GM23338 (cell line): ENCODE measurements around the gene FOXA2. TPM values are rescaled to one million over a fixed set of nuclear protein-coding genes. Genes with fewer than 3 reads are reported as not detected.
A peak's percentile ranks its signal among the peaks of the same experiment; 100 is the strongest.

ENCODE experiments used
- ATAC-seq: fragments of 200-7000 bp; cut with Tn5 transposase; 3 replicates; pipeline ENCODE4 v1.9.1; 2020
- DNase-seq: peaks from one replicate; pipeline ENCODE4 v3.0.0-alpha.2; 2015; ENCODE audit warnings: low spot score
- H2AFZ ChIP-seq: fragments of 200-600 bp; sonication (generic); 2 replicates; pipeline ENCODE4 v1.8.0; 2016; ENCODE audit warnings: antibody characterized with exemption, mild to moderate bottlenecking, moderate library complexity
- H3F3A ChIP-seq: fragments of 200-600 bp; sonication (generic); replicated peaks from 2 replicates; pipeline ENCODE4 v1.8.0; 2017; ENCODE audit warnings: antibody characterized with exemption, mixed run types, low read depth
- H3K27ac ChIP-seq: fragments of 200-600 bp; sonication (generic); 2 replicates; pipeline ENCODE4 v1.6.1; 2016; ENCODE audit warnings: low read depth
- H3K27me3 ChIP-seq: fragments of 200-600 bp; sonication (generic); 2 replicates; pipeline ENCODE4 v1.8.0; 2016; ENCODE audit warnings: mild to moderate bottlenecking, mixed run types, moderate library complexity; ENCODE audit not compliant: insufficient read depth
- H3K36me3 ChIP-seq: fragments of 200-600 bp; sonication (generic); 2 replicates; pipeline ENCODE4 v1.8.0; 2016; ENCODE audit warnings: mild to moderate bottlenecking; ENCODE audit not compliant: insufficient read depth
- H3K4me1 ChIP-seq: fragments of 200-600 bp; sonication (generic); 2 replicates; pipeline ENCODE4 v1.8.0; 2016; ENCODE audit warnings: mild to moderate bottlenecking, moderate library complexity; ENCODE audit not compliant: insufficient read depth
- H3K4me2 ChIP-seq: fragments of 200-600 bp; sonication (generic); 2 replicates; pipeline ENCODE4 v1.7.1; 2017; ENCODE audit warnings: mixed run types
- H3K4me3 ChIP-seq: fragments of 200-600 bp; sonication (generic); 2 replicates; pipeline ENCODE4 v1.6.1; 2016; ENCODE audit warnings: mixed run types
- H3K79me2 ChIP-seq: fragments of 200-600 bp; sonication (generic); replicated peaks from 2 replicates; pipeline ENCODE4 v1.8.0; 2017; ENCODE audit warnings: mild to moderate bottlenecking; ENCODE audit not compliant: insufficient read depth
- H3K9me2 ChIP-seq: fragments of 200-600 bp; sonication (generic); 2 replicates; pipeline ENCODE4 v1.8.0; 2017; ENCODE audit not compliant: insufficient read depth
- H4K20me1 ChIP-seq: fragments of 200-600 bp; sonication (generic); replicated peaks from 2 replicates; pipeline ENCODE4 v1.8.0; 2017; ENCODE audit warnings: mild to moderate bottlenecking; ENCODE audit not compliant: insufficient read depth
- H3K27ac Mint-ChIP-seq: 2 replicates; pipeline ENCODE4 v1.8.0; 2020; ENCODE audit warnings: inconsistent platforms, mild to moderate bottlenecking, moderate library complexity, mixed read lengths
- H3K27me3 Mint-ChIP-seq: 3 replicates; pipeline ENCODE4 v1.8.0; 2022; ENCODE audit warnings: low read depth, mild to moderate bottlenecking, moderate library complexity, mixed read lengths, inconsistent platforms; ENCODE audit not compliant: insufficient read depth, poor library complexity
- H3K36me3 Mint-ChIP-seq: 3 replicates; pipeline ENCODE4 v1.8.0; 2021; ENCODE audit warnings: low read depth, mild to moderate bottlenecking, inconsistent platforms, moderate library complexity, mixed read lengths
- H3K4me1 Mint-ChIP-seq: 3 replicates; pipeline ENCODE4 v1.8.0; 2020; ENCODE audit warnings: mild to moderate bottlenecking, inconsistent platforms, mixed read lengths
- H3K4me3 Mint-ChIP-seq: 3 replicates; pipeline ENCODE4 v1.8.0; 2021; ENCODE audit warnings: moderate library complexity, mild to moderate bottlenecking, inconsistent platforms, mixed read lengths
- H3K9me3 Mint-ChIP-seq: 3 replicates; pipeline ENCODE4 v1.8.0; 2020; ENCODE audit warnings: moderate library complexity, mild to moderate bottlenecking, inconsistent platforms, mixed read lengths
- EZH2 ChIP-seq: fragments of 200-600 bp; sonication (generic); IDR thresholded peaks from one replicate; pipeline ENCODE4 v1.8.0; 2017; ENCODE audit warnings: antibody characterized with exemption, mild to moderate bottlenecking, low read depth; ENCODE audit not compliant: unreplicated experiment
- EZH2phosphoT487 ChIP-seq: fragments of 200-600 bp; sonication (generic); IDR thresholded peaks from one replicate; pipeline ENCODE4 v1.8.1; 2018; ENCODE audit warnings: antibody characterized with exemption; ENCODE audit not compliant: unreplicated experiment
- NANOG ChIP-seq: IDR thresholded peaks from 2 replicates; pipeline ENCODE4 v1.6.1; 2016; ENCODE audit warnings: antibody characterized with exemption, borderline replicate concordance
- ZNF331 ChIP-seq: fragments of 250-450 bp; sonication (Bioruptor Pico); IDR thresholded peaks from 2 replicates; pipeline ENCODE4 v1.5.0; 2020; ENCODE audit warnings: low read depth, mild to moderate bottlenecking, moderate library complexity
- polyA plus RNA-seq: library from polyadenylated mRNA; unstranded; fragments of >200 nt; fragmentation: Nextera tagmentation; extraction: Ambion mirVana; gene quantifications from 2 replicates; pipeline ENCODE4 v1.2.1, GENCODE V29; 2016
- total RNA-seq: library from RNA; depleted of rRNA; stranded (reverse); fragments of >200 nt; shearing (Covaris generic); gene quantifications from 2 replicates; pipeline ENCODE4 v1.2.3, GENCODE V29; 2014
- TF ChIP-seq, protein P1 (sequence below): fragments of 250-450 bp; sonication (Bioruptor Pico); IDR thresholded peaks from 2 replicates; pipeline ENCODE4 v1.5.0; 2020; ENCODE audit warnings: mild to moderate bottlenecking, moderate library complexity
- TF ChIP-seq, protein P2 (sequence below): IDR thresholded peaks from 2 replicates; pipeline ENCODE4 v1.6.1; 2016; ENCODE audit warnings: antibody characterized with exemption
- TF ChIP-seq, protein P3 (sequence below): IDR thresholded peaks from one replicate; pipeline ENCODE4 v1.6.1; 2018; ENCODE audit warnings: antibody characterized with exemption; ENCODE audit not compliant: unreplicated experiment

Gene FOXA2
- total and polyA plus RNA-seq, 2 experiments from 2014 or later = not detected

DNA sequence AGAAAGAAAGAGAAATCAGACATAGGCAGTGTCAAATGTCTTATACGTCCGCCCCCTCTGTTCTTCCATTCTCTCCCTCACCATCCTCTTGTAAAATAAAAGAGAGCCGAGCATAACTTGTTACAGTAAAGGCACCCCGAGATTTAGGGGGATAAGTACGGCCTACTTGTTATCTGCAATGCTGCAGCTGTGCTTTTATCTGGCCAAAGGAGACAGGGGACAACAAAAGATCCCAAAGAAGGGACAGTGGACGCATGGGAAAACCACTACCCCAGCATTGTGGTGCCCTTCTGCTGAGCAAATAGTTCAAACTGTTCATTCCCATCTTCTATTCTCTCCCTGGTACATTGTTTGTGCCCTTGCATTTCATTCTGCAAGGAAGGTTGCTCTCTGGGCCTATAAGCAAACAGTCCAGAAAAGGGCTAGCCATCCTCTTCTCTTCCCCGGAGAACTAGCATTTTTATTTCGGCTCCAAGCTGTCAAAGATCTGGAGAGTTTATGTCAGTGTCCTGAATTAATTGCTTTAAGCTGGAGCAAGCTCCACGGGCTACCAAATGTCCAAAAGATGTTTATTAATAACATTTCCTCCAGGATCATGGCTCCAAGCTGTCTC, 22.3 kb downstream of the FOXA2 start:
- Mint-ChIP-seq H3K27ac (no peak overlapping the region), H3K4me1 (peaks cover 76% of the 10 kb centered on the region)

More for the DNA sequence above, 22.3 kb downstream of the FOXA2 start:
- ATAC-seq = no peak
- H3K9me3 Mint-ChIP-seq = no peaks in the 10 kb centered on the region
- H3K4me3 Mint-ChIP-seq = no peak overlapping the region
- Histone ChIP-seq H3F3A (peaks cover 20% of the 10 kb centered on the region; the same call in 1 of the 2 replicates), H3K4me1 (peaks cover 97% of the 10 kb centered on the region), H3K4me3 (no peak overlapping the region), H4K20me1 (peaks cover 44% of the 10 kb centered on the region), H3K27me3 (peaks cover 100% of the 10 kb centered on the region), H3K79me2 (no peaks in the 10 kb centered on the region), H3K4me2 (peak overlapping the region; percentile 52), H3K27ac (no peak overlapping the region), H3K36me3 (no peaks in the 10 kb centered on the region), H3K9me2 (no peaks in the 10 kb centered on the region), H2AFZ (no peak overlapping the region)
- H3K27me3 Mint-ChIP-seq = peaks cover 100% of the 10 kb centered on the region
- TF ChIP-seq, protein P1, sequence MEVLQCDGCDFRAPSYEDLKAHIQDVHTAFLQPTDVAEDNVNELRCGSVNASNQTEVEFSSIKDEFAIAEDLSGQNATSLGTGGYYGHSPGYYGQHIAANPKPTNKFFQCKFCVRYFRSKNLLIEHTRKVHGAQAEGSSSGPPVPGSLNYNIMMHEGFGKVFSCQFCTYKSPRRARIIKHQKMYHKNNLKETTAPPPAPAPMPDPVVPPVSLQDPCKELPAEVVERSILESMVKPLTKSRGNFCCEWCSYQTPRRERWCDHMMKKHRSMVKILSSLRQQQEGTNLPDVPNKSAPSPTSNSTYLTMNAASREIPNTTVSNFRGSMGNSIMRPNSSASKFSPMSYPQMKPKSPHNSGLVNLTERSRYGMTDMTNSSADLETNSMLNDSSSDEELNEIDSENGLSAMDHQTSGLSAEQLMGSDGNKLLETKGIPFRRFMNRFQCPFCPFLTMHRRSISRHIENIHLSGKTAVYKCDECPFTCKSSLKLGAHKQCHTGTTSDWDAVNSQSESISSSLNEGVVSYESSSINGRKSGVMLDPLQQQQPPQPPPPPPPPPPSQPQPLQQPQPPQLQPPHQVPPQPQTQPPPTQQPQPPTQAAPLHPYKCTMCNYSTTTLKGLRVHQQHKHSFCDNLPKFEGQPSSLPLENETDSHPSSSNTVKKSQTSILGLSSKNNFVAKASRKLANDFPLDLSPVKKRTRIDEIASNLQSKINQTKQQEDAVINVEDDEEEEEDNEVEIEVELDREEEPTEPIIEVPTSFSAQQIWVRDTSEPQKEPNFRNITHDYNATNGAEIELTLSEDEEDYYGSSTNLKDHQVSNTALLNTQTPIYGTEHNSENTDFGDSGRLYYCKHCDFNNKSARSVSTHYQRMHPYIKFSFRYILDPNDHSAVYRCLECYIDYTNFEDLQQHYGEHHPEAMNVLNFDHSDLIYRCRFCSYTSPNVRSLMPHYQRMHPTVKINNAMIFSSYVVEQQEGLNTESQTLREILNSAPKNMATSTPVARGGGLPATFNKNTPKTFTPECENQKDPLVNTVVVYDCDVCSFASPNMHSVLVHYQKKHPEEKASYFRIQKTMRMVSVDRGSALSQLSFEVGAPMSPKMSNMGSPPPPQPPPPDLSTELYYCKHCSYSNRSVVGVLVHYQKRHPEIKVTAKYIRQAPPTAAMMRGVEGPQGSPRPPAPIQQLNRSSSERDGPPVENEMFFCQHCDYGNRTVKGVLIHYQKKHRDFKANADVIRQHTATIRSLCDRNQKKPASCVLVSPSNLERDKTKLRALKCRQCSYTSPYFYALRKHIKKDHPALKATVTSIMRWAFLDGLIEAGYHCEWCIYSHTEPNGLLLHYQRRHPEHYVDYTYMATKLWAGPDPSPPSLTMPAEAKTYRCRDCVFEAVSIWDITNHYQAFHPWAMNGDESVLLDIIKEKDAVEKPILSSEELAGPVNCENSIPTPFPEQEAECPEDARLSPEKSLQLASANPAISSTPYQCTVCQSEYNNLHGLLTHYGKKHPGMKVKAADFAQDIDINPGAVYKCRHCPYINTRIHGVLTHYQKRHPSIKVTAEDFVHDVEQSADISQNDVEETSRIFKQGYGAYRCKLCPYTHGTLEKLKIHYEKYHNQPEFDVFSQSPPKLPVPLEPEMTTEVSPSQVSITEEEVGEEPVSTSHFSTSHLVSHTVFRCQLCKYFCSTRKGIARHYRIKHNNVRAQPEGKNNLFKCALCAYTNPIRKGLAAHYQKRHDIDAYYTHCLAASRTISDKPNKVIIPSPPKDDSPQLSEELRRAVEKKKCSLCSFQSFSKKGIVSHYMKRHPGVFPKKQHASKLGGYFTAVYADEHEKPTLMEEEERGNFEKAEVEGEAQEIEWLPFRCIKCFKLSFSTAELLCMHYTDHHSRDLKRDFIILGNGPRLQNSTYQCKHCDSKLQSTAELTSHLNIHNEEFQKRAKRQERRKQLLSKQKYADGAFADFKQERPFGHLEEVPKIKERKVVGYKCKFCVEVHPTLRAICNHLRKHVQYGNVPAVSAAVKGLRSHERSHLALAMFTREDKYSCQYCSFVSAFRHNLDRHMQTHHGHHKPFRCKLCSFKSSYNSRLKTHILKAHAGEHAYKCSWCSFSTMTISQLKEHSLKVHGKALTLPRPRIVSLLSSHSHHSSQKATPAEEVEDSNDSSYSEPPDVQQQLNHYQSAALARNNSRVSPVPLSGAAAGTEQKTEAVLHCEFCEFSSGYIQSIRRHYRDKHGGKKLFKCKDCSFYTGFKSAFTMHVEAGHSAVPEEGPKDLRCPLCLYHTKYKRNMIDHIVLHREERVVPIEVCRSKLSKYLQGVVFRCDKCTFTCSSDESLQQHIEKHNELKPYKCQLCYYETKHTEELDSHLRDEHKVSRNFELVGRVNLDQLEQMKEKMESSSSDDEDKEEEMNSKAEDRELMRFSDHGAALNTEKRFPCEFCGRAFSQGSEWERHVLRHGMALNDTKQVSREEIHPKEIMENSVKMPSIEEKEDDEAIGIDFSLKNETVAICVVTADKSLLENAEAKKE (CRISPR knock-in tag) = no peak
- TF ChIP-seq, protein P2, sequence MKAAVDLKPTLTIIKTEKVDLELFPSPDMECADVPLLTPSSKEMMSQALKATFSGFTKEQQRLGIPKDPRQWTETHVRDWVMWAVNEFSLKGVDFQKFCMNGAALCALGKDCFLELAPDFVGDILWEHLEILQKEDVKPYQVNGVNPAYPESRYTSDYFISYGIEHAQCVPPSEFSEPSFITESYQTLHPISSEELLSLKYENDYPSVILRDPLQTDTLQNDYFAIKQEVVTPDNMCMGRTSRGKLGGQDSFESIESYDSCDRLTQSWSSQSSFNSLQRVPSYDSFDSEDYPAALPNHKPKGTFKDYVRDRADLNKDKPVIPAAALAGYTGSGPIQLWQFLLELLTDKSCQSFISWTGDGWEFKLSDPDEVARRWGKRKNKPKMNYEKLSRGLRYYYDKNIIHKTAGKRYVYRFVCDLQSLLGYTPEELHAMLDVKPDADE = no peak
- no peak for TF ChIP-seq NANOG
- TF ChIP-seq, protein P3, sequence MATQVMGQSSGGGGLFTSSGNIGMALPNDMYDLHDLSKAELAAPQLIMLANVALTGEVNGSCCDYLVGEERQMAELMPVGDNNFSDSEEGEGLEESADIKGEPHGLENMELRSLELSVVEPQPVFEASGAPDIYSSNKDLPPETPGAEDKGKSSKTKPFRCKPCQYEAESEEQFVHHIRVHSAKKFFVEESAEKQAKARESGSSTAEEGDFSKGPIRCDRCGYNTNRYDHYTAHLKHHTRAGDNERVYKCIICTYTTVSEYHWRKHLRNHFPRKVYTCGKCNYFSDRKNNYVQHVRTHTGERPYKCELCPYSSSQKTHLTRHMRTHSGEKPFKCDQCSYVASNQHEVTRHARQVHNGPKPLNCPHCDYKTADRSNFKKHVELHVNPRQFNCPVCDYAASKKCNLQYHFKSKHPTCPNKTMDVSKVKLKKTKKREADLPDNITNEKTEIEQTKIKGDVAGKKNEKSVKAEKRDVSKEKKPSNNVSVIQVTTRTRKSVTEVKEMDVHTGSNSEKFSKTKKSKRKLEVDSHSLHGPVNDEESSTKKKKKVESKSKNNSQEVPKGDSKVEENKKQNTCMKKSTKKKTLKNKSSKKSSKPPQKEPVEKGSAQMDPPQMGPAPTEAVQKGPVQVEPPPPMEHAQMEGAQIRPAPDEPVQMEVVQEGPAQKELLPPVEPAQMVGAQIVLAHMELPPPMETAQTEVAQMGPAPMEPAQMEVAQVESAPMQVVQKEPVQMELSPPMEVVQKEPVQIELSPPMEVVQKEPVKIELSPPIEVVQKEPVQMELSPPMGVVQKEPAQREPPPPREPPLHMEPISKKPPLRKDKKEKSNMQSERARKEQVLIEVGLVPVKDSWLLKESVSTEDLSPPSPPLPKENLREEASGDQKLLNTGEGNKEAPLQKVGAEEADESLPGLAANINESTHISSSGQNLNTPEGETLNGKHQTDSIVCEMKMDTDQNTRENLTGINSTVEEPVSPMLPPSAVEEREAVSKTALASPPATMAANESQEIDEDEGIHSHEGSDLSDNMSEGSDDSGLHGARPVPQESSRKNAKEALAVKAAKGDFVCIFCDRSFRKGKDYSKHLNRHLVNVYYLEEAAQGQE = no peak
- TF ChIP-seq ZNF331 (CRISPR knock-in tag) = no peak
- no peak for TF ChIP-seq EZH2phosphoT487
- TF ChIP-seq EZH2 = no peak
- no peaks in the 10 kb centered on the region for H3K36me3 Mint-ChIP-seq
- DNase-seq = no peak
